HG03097 (cell line): Measurements from ENCODE around the gene MMP17.
"Not testable (repeated sequence)": the region's sequence is repeated elsewhere in the genome, so short reads cannot be mapped to it uniquely, and the experiment has no call there.

Experiments
- ATAC-seq: cut with Tn5 transposase; IDR thresholded peaks from one replicate; pipeline ENCODE4 v1.9.1; 2021; ENCODE audit not compliant: unreplicated experiment, low FRiP score

Gene MMP17

DNA sequence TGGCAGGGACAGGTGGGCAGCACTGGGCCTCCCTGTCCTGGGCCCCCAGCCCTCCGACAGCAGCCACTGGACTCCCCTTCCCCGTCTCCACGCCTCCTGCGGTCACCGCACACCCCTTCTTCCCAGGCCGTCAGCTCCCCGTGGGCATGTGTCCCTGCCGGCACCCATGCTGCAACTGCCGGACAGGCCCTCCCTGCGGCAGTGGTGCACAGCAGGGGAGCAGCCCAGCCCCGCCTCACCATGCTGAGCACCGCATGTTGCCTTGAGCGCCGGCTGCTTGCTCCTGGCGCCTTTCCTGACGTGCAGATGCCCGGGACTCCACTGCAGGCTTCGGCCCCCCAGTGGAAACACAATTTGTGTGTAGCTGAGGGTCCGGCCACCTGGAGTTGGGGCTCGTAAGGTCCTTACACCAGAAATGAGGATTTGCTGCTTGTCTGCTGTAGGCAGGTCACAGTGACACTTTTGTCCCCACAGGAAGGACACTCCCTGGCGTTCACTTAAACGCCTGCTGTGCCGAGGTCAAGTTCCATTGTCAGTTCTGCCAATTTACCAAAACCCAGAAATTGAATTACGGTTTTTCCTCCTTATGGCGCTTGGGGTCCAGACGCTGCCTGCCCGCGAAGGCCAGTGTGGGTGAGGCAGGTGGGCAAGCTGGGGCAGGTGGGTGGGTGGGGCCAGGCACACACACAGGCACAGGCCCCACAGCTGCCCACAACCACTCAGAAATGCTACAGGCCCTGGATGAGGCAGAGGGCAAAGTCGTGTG is 28.2 kb upstream of the MMP17 start:
- ATAC-seq: no peak

DNA sequence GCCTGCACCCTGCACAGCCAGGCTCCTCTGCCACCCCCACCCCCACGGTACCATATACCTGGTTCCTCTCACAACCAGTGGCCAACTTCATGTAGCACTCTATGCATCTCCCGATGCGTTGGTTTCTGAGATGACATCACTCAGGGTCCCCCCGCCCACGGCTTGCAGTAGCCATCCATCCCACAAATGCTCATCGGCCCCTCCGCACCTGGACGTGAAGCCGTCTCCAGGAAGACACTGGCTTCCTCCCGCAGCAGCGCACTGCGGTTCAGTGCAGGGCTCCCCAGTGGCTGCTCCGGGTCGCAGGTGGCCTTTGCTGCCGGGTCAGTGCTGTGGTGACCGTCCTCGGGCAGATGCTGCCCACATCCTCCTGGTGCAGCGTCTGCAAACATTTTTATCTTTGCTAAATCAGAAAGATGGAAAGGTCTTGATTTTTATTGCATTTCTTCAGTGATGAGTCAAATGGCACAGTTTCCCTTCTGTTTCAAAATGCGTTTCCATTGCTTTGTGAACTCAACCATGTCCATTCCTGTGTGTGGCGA is 27.5 kb upstream of the MMP17 start:
- ATAC-seq: no peak

DNA sequence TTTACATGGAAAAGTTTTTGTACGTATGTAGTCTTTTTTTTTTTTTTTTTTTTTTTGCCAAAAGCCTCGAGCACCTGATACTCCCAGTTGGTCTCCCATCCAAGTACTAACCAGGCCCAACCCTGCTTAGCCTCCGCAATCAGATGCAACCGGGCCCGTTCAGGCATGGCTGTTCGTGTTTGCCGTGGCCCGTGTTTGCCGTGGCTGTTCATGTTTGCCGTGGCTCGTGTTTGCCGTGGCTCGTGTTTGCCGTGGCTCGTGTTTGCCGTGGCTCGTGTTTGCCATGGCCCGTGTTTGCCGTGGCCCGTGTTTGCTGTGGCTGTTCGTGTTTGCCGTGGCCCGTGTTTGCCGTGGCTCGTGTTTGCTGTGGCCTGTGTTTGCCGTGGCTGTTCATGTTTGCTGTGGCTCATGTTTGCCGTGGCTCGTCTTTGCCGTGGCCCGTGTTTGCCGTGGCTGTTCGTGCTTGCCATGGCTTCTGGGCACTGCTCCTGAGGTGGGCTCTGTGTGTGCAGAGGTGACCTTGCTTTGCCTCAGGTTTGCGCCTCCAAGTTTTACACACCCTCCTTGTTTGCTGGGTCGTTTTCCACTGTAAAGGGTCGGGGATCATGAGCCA is 26.8 kb upstream of the MMP17 start:
- no peak for ATAC-seq

DNA sequence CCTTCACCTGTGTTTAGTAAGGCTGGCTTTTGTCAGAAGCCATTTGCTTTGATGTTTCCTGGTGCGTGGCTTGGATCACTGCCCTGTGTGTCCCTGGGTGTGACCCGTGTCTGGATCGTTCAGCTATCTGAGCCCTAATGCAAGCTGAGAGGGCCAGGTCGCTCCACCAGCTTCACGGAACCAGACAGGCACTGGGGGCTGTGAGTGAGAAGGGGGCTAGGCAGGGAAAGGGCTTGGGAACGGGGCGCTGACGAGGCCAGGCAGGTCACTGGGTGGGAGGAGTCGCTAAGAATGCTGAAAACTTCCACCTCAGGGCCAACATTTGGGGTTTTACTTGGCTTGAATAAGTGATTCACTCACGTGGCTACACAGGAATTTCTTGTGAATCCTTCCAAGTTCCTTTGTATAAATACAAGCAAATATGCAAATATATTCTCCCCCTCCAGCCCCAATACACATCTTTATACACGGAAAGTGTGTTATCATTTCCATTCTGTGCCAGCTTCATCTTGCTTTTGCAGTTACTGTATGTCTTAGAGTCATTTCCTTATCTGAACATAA is 24.2 kb upstream of the MMP17 start:
- ATAC-seq: no peak

DNA sequence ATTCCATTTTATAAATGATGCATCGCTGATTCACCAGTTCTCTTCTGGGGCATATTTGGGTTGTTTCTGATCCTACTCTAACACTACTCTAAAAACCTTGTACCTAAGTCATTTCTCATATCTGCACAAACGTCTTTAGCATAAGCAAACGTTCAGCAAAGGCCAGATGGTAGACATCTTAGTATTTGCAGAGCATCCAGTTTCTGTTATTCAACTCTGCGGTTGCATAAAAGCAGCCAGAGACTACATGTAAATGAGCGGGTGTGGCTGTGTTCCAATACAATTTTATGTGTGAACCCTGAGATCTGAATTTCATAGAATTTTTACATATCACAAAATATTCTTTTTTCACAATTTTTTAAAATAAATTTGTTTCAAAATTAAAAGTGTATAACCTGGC is 22.8 kb upstream of the MMP17 start:
- ATAC-seq: no peak

DNA sequence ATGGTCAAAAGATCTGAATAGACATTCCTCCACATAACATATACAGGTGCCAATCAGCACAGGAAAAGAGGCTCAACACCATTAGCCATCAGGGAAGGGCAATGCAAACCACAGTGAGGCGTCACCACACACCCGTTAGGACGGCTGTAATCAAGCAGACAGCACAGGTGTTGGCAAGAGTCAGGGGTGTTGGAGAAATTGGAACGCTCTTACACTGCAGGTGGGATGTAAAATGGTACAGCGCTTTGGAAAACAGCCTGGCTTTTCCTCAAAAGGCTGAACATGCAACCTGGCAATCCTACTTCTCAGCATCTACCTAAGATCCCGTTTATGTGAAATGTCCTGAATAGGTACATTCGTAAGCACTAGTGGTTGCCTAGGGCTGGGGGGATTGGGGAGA is 21.5 kb upstream of the MMP17 start:
- ATAC-seq: no peak

DNA sequence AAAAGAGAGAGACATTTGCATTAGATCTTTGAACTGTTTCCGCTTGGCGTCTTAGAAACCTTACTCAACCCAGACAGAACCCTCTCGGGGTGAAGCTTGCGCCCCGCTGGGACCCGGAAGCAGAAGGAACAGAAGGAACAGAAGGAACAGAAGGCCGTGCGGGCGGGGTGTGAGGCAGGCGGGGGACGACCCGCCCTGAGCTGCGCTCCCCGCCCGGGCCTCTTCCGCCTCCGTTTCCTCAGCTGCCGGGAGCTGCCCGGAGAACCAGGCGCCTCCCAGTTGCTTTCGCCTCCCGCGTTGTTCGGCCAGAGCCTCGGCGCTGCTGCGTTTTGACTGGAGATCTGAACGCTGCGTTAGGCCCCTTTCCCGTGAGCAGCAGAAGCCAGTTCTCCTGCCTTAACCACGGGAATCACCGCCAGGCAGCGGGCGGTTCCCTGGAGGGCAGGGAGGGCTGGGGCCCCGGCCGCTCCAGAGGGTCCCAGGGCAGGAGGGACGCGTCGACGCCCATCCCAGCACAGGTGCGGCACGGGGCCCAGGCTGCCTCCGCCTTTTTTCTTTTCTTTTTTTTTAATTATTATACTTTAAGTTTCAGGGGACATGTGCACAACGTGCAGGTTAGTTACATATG is 19.3 kb upstream of the MMP17 start:
- ATAC-seq: no peak

DNA sequence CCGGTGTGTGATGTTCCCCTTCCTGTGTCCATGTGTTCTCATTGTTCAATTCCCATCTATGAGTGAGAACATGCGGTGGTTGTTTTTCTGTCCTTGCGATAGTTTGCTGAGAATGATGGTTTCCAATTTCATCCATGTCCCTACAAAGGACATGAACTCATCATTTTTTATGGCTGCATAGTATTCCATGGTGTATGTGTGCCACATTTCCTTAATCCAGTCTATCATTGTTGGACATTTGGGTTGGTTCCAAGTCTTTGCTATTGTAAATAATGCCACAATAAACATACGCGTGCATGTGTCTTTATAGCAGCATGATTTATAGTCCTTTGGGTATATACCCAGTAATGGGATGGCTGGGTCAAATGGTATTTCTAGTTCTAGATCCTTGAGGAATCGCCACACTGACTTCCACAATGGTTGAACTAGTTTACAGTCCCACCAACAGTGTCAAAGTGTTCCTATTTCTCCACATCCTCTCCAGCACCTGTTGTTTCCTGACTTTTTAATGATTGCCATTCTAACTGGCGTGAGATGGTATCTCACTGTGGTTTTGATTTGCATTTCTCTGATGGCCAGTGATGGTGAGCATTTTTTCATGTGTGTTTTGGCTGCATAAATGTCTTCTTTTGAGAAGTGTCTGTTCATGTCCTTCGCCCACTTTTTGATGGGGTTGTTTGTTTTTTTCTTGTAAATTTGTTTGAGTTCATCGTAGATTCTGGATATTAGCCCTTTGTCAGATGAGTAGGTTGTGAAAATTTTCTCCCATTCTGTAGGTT is 18.5 kb upstream of the MMP17 start:
- not testable (repeated sequence) for ATAC-seq

DNA sequence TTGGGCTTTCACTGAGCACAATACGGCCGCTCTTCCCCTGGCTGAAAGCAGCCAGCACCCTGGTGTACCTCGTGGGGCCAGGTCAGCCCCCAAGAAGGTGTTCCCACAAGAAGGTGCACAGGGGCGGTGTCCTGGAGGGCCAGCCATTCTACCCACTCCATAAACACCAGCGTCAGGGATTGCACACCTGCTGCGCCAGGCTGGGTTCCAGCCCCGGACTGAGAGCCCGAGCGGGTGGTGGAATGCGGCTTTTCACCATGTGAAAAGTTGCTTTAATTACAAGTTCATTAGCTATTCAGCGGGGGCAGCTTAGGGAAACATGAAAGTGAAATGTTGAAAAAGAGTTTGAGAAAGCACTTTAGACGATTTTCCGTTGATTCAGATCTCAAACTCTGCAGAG is 17.5 kb upstream of the MMP17 start:
- no peak for ATAC-seq

DNA sequence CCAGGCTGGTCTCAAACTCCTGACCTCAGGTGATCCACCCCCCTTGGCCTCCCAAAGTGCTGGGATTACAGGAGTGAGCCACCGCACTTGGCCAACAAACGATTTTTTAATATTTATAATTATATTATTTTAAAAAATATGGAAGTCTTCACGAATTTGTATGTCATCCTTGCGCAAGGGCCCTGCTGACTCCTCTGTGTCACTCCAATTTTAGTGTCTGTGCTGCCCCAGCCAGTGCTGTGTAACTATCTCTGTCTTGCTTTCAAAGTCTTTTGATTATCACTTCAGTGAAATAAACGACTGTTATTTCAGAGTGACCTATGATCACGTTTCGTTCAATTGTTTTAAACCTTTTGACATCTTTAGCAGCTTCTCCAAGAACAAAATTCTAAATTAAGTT is 13.1 kb upstream of the MMP17 start:
- no peak for ATAC-seq

DNA sequence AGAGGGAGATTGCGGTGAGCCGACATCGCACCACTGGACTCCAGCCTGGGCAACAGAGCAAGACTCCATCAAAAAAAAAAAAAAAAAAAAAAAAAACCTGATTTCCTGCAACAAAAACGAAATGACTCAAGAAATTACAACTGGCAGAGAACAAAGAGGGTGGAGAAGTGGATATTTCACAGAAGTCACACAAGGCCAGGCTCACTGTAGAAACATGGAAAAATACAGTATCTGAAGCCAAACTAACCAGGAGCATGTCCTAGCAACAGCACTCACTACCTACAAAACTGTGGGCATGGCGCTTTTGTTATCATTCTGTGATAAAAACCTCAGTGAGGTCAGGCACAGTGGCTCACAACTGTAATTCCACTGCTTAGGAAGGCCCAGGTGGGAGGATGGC is 11.7 kb upstream of the MMP17 start:
- no peak for ATAC-seq

DNA sequence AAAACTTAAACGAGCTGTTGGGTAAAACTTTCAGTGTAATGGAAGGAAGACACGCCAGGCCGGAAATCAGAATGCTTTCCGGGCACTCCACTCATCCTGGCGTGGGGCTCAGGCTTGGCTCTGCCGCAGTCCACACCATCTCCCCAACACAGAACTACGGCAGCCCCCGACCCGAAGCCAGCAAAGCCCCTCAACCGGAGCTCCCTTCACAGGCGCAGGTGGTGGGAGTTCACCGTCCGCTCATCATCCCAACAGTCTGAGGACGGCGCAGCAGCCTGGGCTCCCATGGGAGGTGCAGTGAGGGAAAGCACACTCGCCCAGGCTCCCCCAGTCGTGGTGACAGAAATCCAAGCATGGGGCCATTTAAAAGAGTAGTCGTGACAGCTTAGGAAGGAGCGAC is 11.0 kb upstream of the MMP17 start:
- ATAC-seq: no peak

DNA sequence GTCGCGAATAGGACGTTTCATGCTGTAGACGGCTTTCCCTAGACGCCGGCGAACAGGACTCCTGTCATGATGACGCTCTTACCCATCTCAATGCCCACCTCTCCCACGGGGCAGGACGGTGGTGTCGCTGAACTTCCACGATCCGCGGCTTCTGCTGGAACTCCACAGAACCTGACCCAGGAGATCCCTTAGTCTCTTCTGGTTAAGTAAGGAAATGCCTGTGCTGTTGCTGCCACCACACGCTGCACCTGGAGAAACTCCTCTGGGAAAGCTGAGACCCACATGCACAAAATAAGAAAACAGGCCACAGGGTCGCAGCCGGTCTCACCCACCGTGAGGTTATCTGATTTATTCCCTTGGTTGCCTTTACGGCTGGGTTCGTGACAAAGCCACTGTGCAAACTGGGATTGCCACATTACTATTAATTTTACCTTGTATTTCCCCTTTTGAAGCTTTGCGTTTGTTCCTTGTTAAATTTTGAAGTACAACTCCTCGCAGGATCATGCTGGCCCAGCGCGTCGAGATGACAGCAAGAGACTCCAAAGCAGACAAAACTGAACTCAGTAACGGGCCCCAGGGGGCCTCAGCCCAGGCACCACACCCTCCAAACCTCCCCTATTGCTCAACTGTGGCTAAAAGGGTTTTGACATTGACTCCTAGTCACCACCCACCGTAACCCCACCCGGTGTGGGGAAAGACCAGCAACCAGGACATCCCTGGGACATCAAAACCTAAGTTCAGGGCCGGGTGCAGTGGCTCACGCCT is 9.2 kb upstream of the MMP17 start:
- no peak for ATAC-seq

DNA sequence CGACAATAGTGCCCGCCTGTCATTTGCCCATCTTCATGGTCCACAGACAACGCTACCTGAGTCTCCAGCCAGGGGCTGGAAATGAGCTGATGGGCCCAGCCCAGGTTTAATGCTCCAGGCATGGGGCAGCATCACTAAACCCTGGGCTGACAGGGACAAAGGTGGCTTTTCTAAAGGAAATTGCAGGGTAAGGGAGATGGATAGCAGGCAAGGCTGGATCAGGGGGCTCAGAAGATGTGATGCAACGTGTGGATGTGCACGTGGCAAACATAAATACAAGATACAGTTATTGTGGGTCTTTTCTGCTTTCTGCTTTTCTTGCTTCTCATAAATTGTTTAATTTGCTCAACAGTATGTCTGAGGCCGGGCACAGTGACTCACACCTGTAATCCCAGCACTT is 3.7 kb upstream of the MMP17 start:
- ATAC-seq: no peak

DNA sequence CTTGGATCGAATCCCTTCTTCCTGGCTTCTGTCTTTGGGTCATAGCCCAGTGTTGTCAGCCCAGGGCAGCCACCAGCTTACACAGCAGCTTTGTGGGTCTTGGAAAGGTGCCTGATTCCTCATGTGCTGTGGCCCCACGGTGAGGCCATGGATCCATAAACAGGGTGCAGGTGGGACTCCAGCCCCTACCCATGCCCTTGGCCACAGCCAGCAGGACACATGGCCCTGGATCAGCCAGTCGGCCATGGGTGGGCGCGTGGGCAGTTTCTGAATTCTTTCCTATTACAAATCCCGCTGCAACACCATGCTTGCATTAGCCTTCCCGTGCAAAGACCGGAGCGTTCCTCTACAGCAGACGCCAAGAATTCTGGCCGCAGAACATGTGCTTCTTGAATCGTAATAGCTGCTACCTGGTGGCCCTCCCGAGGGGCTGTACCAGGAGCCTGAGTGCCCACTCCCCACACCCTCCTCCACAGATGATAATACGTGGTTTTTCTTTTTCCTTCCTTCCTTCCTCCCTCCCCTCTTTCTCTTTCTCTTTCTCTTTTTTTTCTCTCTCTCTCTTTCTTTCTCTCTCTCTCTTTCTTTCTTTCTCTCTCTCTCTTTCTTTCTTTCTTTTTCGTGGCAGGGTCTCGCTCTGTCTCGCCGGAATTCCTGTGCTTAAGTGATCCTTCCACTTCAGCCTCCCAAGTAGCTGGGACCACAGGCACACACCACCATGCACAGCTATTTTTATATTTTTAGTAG is 2.9 kb upstream of the MMP17 start:
- no peak for ATAC-seq

DNA sequence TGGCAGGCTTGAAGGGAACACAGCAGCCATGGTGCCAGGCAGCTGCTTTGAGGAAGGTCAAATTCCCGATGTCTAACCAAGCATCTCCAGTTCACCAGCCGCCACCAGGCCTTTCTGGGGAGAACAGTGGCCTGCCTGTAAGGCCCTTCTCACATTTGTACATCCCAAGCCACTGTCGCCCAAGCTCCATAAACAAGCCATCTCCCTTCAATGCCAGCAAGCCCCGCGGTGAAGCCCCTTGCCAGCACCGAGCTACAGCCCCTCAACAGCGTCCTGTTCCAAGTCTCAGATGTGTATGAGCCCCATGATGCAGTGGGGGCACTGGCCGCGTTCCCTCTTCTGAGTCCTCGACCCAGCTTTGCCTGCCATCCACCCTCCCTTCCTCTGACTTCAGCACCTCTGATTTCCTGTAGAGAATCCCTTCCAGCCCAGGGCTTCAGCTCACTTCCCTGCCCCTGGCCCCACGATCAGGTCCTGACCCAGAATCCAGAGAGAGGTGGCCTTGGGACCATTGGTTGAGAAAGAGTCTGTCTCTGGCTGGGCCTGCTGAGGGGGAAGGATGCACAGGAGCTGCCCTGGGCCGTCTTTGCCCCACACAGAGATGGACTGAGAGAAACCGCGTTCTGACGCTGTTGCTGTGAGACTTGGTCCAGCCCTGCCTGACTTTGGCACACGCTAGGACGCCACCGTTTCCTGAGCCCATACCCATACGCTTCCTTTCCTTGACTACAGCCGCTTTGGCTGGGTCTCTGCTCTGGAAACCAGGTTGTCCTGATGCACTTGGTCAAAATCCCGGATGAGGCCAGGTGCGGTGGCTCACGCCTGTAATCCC is 1.9 kb upstream of the MMP17 start:
- no peak for ATAC-seq

DNA sequence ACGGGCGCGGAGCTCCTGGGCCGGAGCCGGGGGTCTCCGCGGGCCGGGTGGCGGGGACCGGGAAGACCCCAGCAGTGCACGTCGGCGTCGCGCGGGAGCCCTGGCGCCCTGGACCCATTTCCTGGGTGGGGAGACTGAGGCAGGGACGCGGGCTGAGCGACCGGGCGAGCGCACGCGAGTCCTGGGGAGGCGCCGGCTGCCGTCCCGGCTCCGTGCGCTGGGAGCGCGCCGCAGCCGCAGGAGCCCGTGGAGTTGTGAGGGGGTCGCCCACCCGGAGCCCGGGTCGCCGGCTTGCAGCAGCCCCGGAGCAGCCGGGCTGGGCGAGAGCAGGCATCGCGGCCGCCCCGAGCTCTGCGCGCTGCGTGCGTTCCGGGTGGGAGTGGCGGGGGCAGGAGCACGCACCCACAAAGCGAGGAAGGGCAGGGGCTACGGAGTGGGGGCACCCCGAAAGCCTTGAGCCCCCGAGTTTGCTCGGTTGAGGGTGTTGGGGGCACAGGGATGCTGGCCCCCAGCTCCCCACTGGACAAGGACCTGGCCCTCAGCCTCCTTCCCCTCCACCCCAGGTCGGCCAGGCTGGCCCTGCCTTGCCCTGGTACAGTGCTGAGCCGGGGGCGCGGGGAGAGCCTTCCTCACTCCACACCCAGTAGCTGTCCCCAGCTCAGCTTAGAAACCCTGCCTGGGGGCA is 620 bp downstream of the MMP17 start:
- no peak for ATAC-seq

DNA sequence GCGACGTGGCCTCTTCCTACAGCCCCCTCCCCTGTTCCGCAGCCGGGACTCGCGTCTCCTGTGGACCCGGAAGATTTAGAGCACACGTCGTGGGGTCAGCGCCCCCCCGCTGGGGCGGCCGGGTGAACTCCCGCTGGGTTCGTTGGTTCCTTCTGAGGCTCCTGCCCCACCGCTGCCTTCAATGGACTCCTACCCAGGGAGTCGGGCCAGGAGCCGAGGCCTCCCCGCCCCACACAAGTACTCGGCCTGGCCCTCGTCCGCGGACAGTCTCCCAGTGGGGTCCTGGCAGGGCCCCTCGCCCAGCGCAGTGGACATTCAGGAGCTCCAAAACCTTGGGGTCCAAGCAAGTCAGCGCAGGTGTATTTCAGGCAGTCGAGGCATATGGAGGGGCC is 1.2 kb downstream of the MMP17 start:
- no peak for ATAC-seq
